K562 (cell line): ENCODE data around the gene PYCR2. TPM values are rescaled to one million over a fixed set of nuclear protein-coding genes. Genes with fewer than 3 reads are reported as not detected.

Experiments
- ATAC-seq: fragments of 200-7000 bp; cut with Tn5 transposase; 3 replicates; pipeline ENCODE4 v1.9.1; 2020; ENCODE audit warnings: moderate library complexity
- BruUV-seq: library from RNA; stranded (reverse); fragments of 400-500 nt; replicated peaks from 2 replicates; lab custom pipeline; 2021; lab: Mats Ljungman, UMichigan
- CTCF ChIA-PET: fragments of 300-600 bp; formaldehyde crosslinking; extraction: SDS; loops from one replicate; lab custom pipeline; 2021; ENCODE audit warnings: low intra/inter-chr PET ratio; lab: Yijun Ruan, JAX
- POLR2A ChIA-PET: fragments of 300-600, 350-650 bp; sonication (Branson Sonifier 250); formaldehyde crosslinking; extraction: SDS; loops from one replicate; lab custom pipeline; 2021; ENCODE audit warnings: antibody characterized with exemption, inconsistent platforms; lab: Yijun Ruan, JAX
- DNase-seq, 4 experiments: peaks; one replicate each; pipeline versions ENCODE4 v3.0.0 to v3.0.0-alpha.2; 2011 to 2018; ENCODE audit warnings: low spot score in 3 of 4, mixed read lengths in 3 of 4; ENCODE audit errors: extremely low read depth in 1 of 4
- FAIRE-seq: peaks from 2 replicates; lab custom pipeline; 2011; peaks lifted over from hg19 to GRCh38; lab: Jason Lieb, UNC
- H2AFZ ChIP-seq: 2 replicates; pipeline ENCODE4 v1.6.0; 2011; ENCODE audit warnings: low read depth, low read length, control low read depth, inconsistent platforms
- H3K27ac ChIP-seq: fragments of 200-600 bp; 3 replicates; pipeline ENCODE4 v1.8.0; 2011; ENCODE audit warnings: low read depth, mild to moderate bottlenecking, control low read depth, inconsistent platforms, low read length, moderate library complexity, mixed read lengths; ENCODE audit errors: extremely low read depth
- H3K27me3 ChIP-seq, 2 experiments: fragments of 300-600 bp in 1 of 2; 2 replicates in 1 of 2; 3 replicates in 1 of 2; pipeline versions ENCODE4 v1.6.0 to v1.8.0; 2011; ENCODE audit warnings: inconsistent platforms in 2 of 2, low read length in 2 of 2, mild to moderate bottlenecking in 1 of 2, mixed read lengths in 1 of 2, moderate library complexity in 1 of 2; ENCODE audit not compliant: control insufficient read depth in 2 of 2, insufficient read depth in 2 of 2
- H3K36me3 ChIP-seq: fragments of 300-600 bp; 3 replicates; pipeline ENCODE4 v1.8.0; 2011; ENCODE audit warnings: mild to moderate bottlenecking, low read length, inconsistent platforms; ENCODE audit not compliant: control insufficient read depth, insufficient read depth
- H3K4me1 ChIP-seq, 2 experiments: fragments of 200-600 bp in 1 of 2; replicated peaks in 1 of 2; 2 replicates in 1 of 2; 3 replicates in 1 of 2; pipeline versions ENCODE4 v1.5.1 to v1.8.0; 2011; ENCODE audit warnings: inconsistent platforms in 2 of 2, low read length in 2 of 2, mild to moderate bottlenecking in 1 of 2, mixed read lengths in 1 of 2, moderate library complexity in 1 of 2; ENCODE audit not compliant: control insufficient read depth in 2 of 2, insufficient read depth in 2 of 2
- H3K4me2 ChIP-seq: 2 replicates; pipeline ENCODE4 v1.6.1; 2011; ENCODE audit warnings: low read length, control low read depth, inconsistent platforms, mixed read lengths; ENCODE audit not compliant: insufficient read depth
- H3K4me3 ChIP-seq: fragments of 200-600 bp; sonication (generic), shearing (Covaris generic); 2 replicates; pipeline ENCODE4 v1.5.1; 2016; ENCODE audit warnings: control low read depth, inconsistent platforms
- H3K79me2 ChIP-seq: fragments of 200-600 bp; 3 replicates; pipeline ENCODE4 v1.8.0; 2011; ENCODE audit warnings: low read length, inconsistent platforms; ENCODE audit not compliant: control insufficient read depth, insufficient read depth
- H3K9ac ChIP-seq, 2 experiments: 2 replicates each; pipeline versions ENCODE4 v1.6.0 to v1.6.1; 2011; ENCODE audit warnings: low read depth in 2 of 2, low read length in 2 of 2, control low read depth in 1 of 2, inconsistent platforms in 1 of 2, mild to moderate bottlenecking in 1 of 2, mixed read lengths in 1 of 2; ENCODE audit not compliant: insufficient read depth in 1 of 2
- H3K9me1 ChIP-seq: one replicate; pipeline ENCODE4 v1.6.0; 2011; ENCODE audit warnings: inconsistent platforms, mild to moderate bottlenecking, low read length, moderate library complexity; ENCODE audit not compliant: control insufficient read depth, insufficient read depth
- H3K9me3 ChIP-seq: replicated peaks from 2 replicates; pipeline ENCODE4 v1.5.1; 2011; ENCODE audit warnings: low read depth, low read length, inconsistent platforms; ENCODE audit not compliant: control insufficient read depth, insufficient read depth
- H4K20me1 ChIP-seq: replicated peaks from 2 replicates; pipeline ENCODE4 v1.6.1; 2011; ENCODE audit warnings: low read length, inconsistent platforms, mixed read lengths; ENCODE audit not compliant: control insufficient read depth, insufficient read depth
- CBX1 ChIP-seq: sonication (generic); IDR thresholded peaks from 2 replicates; pipeline ENCODE4 v1.6.1; 2016; ENCODE audit warnings: antibody characterized with exemption, low read depth, mild to moderate bottlenecking
- CHD4 ChIP-seq: fragments of 200-600 bp; sonication (generic); IDR thresholded peaks from 3 replicates; pipeline ENCODE4 v1.6.1; 2012; ENCODE audit warnings: low read depth, mild to moderate bottlenecking, mixed read lengths, low read length, inconsistent platforms; ENCODE audit not compliant: insufficient read depth, insufficient replicate concordance, poor library complexity, severe bottlenecking
- PHB ChIP-seq: fragments of 250-450 bp; sonication (Bioruptor Pico); IDR thresholded peaks from 2 replicates; pipeline ENCODE4 v1.5.0; 2021
- PTRF ChIP-seq: fragments of 450-650 bp; IDR thresholded peaks from 2 replicates; pipeline ENCODE4 v1.6.1; 2016; ENCODE audit warnings: mild to moderate bottlenecking, missing genetic modification characterization, missing compliant biosample characterization
- RBM14 ChIP-seq: fragments of 200-400 bp; formaldehyde crosslinking; IDR thresholded peaks from 2 replicates; pipeline ENCODE4 v1.6.1; 2018; ENCODE audit warnings: low read depth, mild to moderate bottlenecking, low read length, moderate library complexity, borderline replicate concordance; ENCODE audit not compliant: insufficient read depth
- RREB1 ChIP-seq: fragments of 250-450 bp; sonication (Bioruptor Pico); IDR thresholded peaks from 2 replicates; pipeline ENCODE4 v1.4.0; 2020
- SOX6 ChIP-seq: fragments of 450-650 bp; IDR thresholded peaks from 2 replicates; pipeline ENCODE4 v1.6.1; 2014; ENCODE audit warnings: mild to moderate bottlenecking
- SP2 ChIP-seq: IDR thresholded peaks from 2 replicates; pipeline ENCODE4 v1.6.1; 2011; ENCODE audit warnings: mild to moderate bottlenecking, low read depth, low read length, moderate library complexity; ENCODE audit not compliant: poor library complexity, severe bottlenecking; ENCODE audit errors: extremely low read depth
- ZNF764 ChIP-seq: fragments of 250-450 bp; sonication (Bioruptor Pico); IDR thresholded peaks from 2 replicates; pipeline ENCODE4 v1.4.0; 2020; ENCODE audit warnings: low read depth, mild to moderate bottlenecking, moderate library complexity
- WGBS: fragments of 100-300 bp; shearing (Covaris generic); methylation state at CpG from one replicate; pipeline ENCODE4 v1.1.6; 2016; ENCODE audit warnings: low coverage, mixed read lengths; ENCODE audit not compliant: insufficient coverage; ENCODE audit errors: missing lambda C conversion rate; 5-methylcytosine and 5-hydroxymethylcytosine counted together
- in situ Hi-C: fragments of 300-500 bp; cut with MboI; formaldehyde crosslinking; loops from 4 replicates; pipeline ENCODE4 v1.15.0; 2018; ENCODE audit warnings: inconsistent platforms, mixed read lengths
- intact Hi-C: fragments of 100-400 bp; cut with micrococcal nuclease; formaldehyde crosslinking; loops from 2 replicates; pipeline ENCODE4 v1.14.2; 2022
- polyA plus RNA-seq, 8 experiments: library from polyadenylated mRNA; depleted of rRNA in 4 of 8; stranded (reverse) in 5 of 8; unstranded in 3 of 8; fragments of >200 nt; fragmentation: Nextera tagmentation in 2 of 8; fragmentation: Illumina TruSeq in 1 of 8; extraction: Ambion mirVana in 2 of 8; extraction: Trizol in 1 of 8; gene quantifications; 2 replicates each; pipeline versions ENCODE4 v1.2.1 to v1.2.3, GENCODE V29; 2011 to 2014; ENCODE audit warnings: inconsistent platforms in 1 of 8, missing spikeins in 1 of 8
- total RNA-seq, 7 experiments: library from RNA; depleted of rRNA in 6 of 7; stranded (reverse); fragments of >200 nt in 6 of 7; fragmentation: Illumina TruSeq in 2 of 7; extraction: Trizol in 2 of 7; gene quantifications; 2 replicates each; pipeline versions ENCODE4 v1.2.1 to v1.2.3, GENCODE V29; 2011 to 2021; ENCODE audit warnings: low replicate concordance in 1 of 7
- TF ChIP-seq, protein P1 (sequence below): fragments of 450-650 bp; IDR thresholded peaks from 2 replicates; pipeline ENCODE4 v1.7.1; 2018; ENCODE audit warnings: mild to moderate bottlenecking, low read depth; ENCODE audit not compliant: partially characterized antibody
- TF ChIP-seq, protein P2 (sequence below): fragments of 250-450 bp; sonication (Bioruptor Pico); IDR thresholded peaks from 2 replicates; pipeline ENCODE4 v1.8.0; 2022; ENCODE audit warnings: inconsistent platforms, mild to moderate bottlenecking, moderate library complexity, borderline replicate concordance

PYCR2 gene
- total and polyA plus RNA-seq, 9 of the 15 experiments (the other 6 are each of a cell fraction or from before 2014, with no cell fraction given): 5.5 to 219 (median 127) TPM

DNA sequence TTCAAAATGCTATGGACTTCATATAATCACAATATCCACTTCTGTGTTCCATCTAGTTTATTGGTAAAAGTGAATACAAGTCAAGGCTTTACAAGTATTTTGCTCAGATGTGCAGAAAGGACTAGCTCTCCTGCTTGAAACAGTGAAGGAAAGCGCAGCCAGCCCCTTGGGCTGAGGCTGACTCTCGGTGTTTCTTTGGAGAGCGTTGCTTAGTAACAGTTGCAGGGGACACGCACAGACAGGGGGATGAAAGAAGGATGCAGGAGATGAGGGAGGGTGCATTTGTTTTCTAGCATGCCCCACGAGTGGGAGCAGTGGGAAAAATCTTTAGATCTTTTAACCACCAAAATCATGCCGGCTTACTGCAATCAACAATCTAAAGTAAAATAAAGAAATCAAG is 9.1 kb downstream of the PYCR2 start (continued):
- TF ChIP-seq RREB1 (CRISPR knock-in tag) (no peak), SP2 (no peak), PHB (no peak), SOX6 (no peak), PTRF (tag) (no peak)

- in situ Hi-C loops (no loop called here), intact Hi-C loops (no loop called here)
- BruUV-seq: no TSS peak
- POLR2A ChIA-PET: interaction anchor here (0.7 to 1.3 kb wide), 6 partner anchors 8 to 569 kb away, joined by 3 read pairs; no protein-coding TSS in a partner anchor
- peaks cover 0 to 12% of the 10 kb centered on the region in 2 experiments; a peak in 2 of 5 replicates for H3K4me1 ChIP-seq
- H3K9me1 ChIP-seq: no peaks in the 10 kb centered on the region
- H3K27ac ChIP-seq: no peak overlapping the region
- H3K9me3 ChIP-seq: no peaks in the 10 kb centered on the region
- DNase-seq (no peak), FAIRE-seq (no peak), ATAC-seq (no peak)
- H3K9ac ChIP-seq: peak overlapping the region in 1 of 2 experiments; percentile 57; a peak in 2 of 4 replicates
- CTCF ChIA-PET: no interaction called here
- 75% methylated on average over 6 of the region's 6 CpGs for WGBS
- no peak overlapping the region for H3K4me3 ChIP-seq
- peaks cover 23% of the 10 kb centered on the region; the same call in 2 of the 3 replicates for H3K36me3 ChIP-seq
- H3K27me3 ChIP-seq: no peaks in the 10 kb centered on the region
- no peak overlapping the region for H2AFZ ChIP-seq
- no peaks in the 10 kb centered on the region for H3K79me2 ChIP-seq
- no peaks in the 10 kb centered on the region for H4K20me1 ChIP-seq
- H3K4me2 ChIP-seq: no peak overlapping the region
- TF ChIP-seq ZNF764 (no peak), CHD4 (no peak), CBX1 (no peak), RBM14 (no peak)
- TF ChIP-seq, protein P1, sequence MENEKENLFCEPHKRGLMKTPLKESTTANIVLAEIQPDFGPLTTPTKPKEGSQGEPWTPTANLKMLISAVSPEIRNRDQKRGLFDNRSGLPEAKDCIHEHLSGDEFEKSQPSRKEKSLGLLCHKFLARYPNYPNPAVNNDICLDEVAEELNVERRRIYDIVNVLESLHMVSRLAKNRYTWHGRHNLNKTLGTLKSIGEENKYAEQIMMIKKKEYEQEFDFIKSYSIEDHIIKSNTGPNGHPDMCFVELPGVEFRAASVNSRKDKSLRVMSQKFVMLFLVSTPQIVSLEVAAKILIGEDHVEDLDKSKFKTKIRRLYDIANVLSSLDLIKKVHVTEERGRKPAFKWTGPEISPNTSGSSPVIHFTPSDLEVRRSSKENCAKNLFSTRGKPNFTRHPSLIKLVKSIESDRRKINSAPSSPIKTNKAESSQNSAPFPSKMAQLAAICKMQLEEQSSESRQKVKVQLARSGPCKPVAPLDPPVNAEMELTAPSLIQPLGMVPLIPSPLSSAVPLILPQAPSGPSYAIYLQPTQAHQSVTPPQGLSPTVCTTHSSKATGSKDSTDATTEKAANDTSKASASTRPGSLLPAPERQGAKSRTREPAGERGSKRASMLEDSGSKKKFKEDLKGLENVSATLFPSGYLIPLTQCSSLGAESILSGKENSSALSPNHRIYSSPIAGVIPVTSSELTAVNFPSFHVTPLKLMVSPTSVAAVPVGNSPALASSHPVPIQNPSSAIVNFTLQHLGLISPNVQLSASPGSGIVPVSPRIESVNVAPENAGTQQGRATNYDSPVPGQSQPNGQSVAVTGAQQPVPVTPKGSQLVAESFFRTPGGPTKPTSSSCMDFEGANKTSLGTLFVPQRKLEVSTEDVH: no peak
- TF ChIP-seq, protein P2, sequence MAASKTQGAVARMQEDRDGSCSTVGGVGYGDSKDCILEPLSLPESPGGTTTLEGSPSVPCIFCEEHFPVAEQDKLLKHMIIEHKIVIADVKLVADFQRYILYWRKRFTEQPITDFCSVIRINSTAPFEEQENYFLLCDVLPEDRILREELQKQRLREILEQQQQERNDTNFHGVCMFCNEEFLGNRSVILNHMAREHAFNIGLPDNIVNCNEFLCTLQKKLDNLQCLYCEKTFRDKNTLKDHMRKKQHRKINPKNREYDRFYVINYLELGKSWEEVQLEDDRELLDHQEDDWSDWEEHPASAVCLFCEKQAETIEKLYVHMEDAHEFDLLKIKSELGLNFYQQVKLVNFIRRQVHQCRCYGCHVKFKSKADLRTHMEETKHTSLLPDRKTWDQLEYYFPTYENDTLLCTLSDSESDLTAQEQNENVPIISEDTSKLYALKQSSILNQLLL (CRISPR knock-in tag): no peak
Measured at GRCh38 chr1:225914391-225914790, 9.7 kb downstream of the PYCR2 start.
